Activated CD8-positive, alpha-beta T cell treated with anti-CD3 and anti-CD28 coated beads for 36 hours (primary cell): Measurements from ENCODE around the gene CSRP2. TPM values are rescaled to one million over a fixed set of nuclear protein-coding genes. Genes with fewer than 3 reads are reported as not detected.

Source experiments
- ATAC-seq: fragments of 200-7000 bp; cut with Tn5 transposase; one replicate; pipeline ENCODE4 v1.10.0; 2021; ENCODE audit warnings: mild to moderate bottlenecking, moderate library complexity
- CTCF ChIA-PET: fragments of 350-600 bp; sonication (Branson Sonifier 250); formaldehyde crosslinking; loops from one replicate; lab custom pipeline; 2021; ENCODE audit warnings: antibody characterized with exemption; lab: Charles Lee
- POLR2A ChIA-PET: fragments of 350-600 bp; sonication (Branson Sonifier 250); formaldehyde crosslinking; loops from one replicate; lab custom pipeline; 2021; ENCODE audit warnings: antibody characterized with exemption; lab: Charles Lee
- DNase-seq: peaks from one replicate; pipeline ENCODE4 v3.0.0-alpha.2; 2020
- H3K27ac Mint-ChIP-seq: one replicate; pipeline ENCODE4 v1.8.0; 2021; ENCODE audit warnings: mild to moderate bottlenecking, mixed read lengths
- H3K27me3 Mint-ChIP-seq: one replicate; pipeline ENCODE4 v1.8.0; 2021; ENCODE audit warnings: mixed read lengths
- H3K36me3 Mint-ChIP-seq: one replicate; pipeline ENCODE4 v1.8.0; 2021; ENCODE audit warnings: low read depth, mixed read lengths
- H3K4me1 Mint-ChIP-seq: one replicate; pipeline ENCODE4 v1.8.0; 2021; ENCODE audit warnings: low read depth, mixed read lengths
- H3K4me3 Mint-ChIP-seq: one replicate; pipeline ENCODE4 v1.8.0; 2021; ENCODE audit warnings: mild to moderate bottlenecking, moderate library complexity, mixed read lengths
- H3K9me3 Mint-ChIP-seq: one replicate; pipeline ENCODE4 v1.8.0; 2021; ENCODE audit warnings: mixed read lengths
- CTCF ChIP-seq: fragments of 200-600 bp; IDR thresholded peaks from one replicate; pipeline ENCODE4 v1.8.0; 2022; ENCODE audit warnings: antibody characterized with exemption, mild to moderate bottlenecking
- intact Hi-C: fragments of 100-400 bp; cut with micrococcal nuclease; formaldehyde crosslinking; loops from one replicate; pipeline ENCODE4 v1.10.0; 2022
- total RNA-seq, 2 experiments: library from RNA; stranded (reverse); gene quantifications; one replicate each; pipeline ENCODE4 v1.2.3, GENCODE V29; 2021

CSRP2 gene
- total RNA-seq, 2 experiments from 2014 or later, result 1.2 to 1.8 TPM

- intact Hi-C loops, result no loop called here
- Mint-ChIP-seq H3K4me1 (no peaks in the 10 kb centered on the region), H3K9me3 (no peaks in the 10 kb centered on the region), H3K4me3 (no peak overlapping the region), H3K27me3 (peaks cover 9% of the 10 kb centered on the region), H3K36me3 (no peaks in the 10 kb centered on the region), H3K27ac (no peak overlapping the region)
- DNase-seq (no peak), ATAC-seq (no peak)
- CTCF ChIA-PET, result no interaction called here
- POLR2A ChIA-PET, result no interaction called here
- TF ChIP-seq CTCF, result no peak
Observed at GRCh38 chr12:76908303-76909017, 29.6 kb upstream of the CSRP2 start.

GRCh38 chr12:76901628-76902380, 23.0 kb upstream of the CSRP2 start:
- peaks cover 9% of the 10 kb centered on the region for H3K4me1 Mint-ChIP-seq
- intact Hi-C loops, result no loop called here
- no peaks in the 10 kb centered on the region for H3K9me3 Mint-ChIP-seq
- POLR2A ChIA-PET, result no interaction called here
- no peaks in the 10 kb centered on the region for H3K36me3 Mint-ChIP-seq
- peaks cover 1% of the 10 kb centered on the region for H3K27me3 Mint-ChIP-seq
- no peak overlapping the region for H3K4me3 Mint-ChIP-seq
- DNase-seq (no peak), ATAC-seq (no peak)
- TF ChIP-seq CTCF, result no peak
- CTCF ChIA-PET, result interaction anchor here (0.6 to 1.2 kb wide), 2 partner anchors 13 to 313 kb away, joined by 3 read pairs; no protein-coding TSS in a partner anchor
- H3K27ac Mint-ChIP-seq, result no peak overlapping the region

DNA sequence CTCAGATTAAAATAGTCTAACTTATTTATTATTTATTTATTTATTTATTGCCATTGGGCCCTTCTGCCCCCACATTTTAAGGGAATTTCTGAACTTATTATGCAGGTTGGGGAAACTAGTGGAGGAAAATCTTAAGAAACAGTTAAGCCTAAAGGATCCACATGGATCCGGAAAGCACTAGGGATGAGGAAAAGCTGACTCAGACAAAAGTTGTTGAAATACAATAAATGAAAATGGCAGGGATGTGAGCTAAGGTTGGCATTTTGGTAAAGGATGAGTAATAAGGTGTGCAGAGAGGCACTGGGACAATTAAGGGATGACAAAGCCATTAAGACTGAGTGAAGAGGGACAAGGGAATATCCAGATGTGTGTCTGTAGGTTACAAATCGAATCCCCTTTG, 20.7 kb upstream of the CSRP2 start:
- intact Hi-C loops, result no loop called here
- Mint-ChIP-seq H3K27me3 (no peaks in the 10 kb centered on the region), H3K9me3 (no peaks in the 10 kb centered on the region), H3K36me3 (no peaks in the 10 kb centered on the region), H3K27ac (no peak overlapping the region), H3K4me3 (no peak overlapping the region), H3K4me1 (peaks cover 9% of the 10 kb centered on the region)
- TF ChIP-seq CTCF, result no peak
- ATAC-seq, result no peak
- CTCF ChIA-PET, result no interaction called here
- no peak for DNase-seq
- POLR2A ChIA-PET, result no interaction called here

DNA sequence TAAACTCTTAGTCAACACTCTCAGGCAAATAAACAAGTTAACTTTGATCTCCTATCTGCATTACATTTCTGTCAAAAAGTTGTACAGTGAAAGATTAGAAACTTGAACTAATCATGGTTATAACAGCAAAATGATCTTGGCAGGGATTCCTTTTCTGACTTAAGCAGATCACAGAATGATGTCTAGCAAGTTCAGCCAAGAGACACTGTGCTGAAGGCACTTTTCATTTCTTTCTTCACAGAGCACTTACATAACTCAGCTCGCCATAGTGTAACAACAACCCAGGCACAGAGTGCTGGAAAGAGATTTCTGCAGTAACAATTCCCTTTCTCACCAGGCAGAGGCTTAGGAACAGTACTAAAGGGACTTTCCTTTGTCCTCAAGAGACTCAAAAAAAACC, 19.6 kb upstream of the CSRP2 start:
- no peak for DNase-seq
- Mint-ChIP-seq H3K4me3 (no peak overlapping the region), H3K4me1 (peaks cover 9% of the 10 kb centered on the region), H3K27me3 (no peaks in the 10 kb centered on the region), H3K36me3 (no peaks in the 10 kb centered on the region), H3K27ac (no peak overlapping the region), H3K9me3 (peaks cover 2% of the 10 kb centered on the region)
- ChIA-PET CTCF (no interaction called here), POLR2A (no interaction called here)
- intact Hi-C loops, result no loop called here
- no peak for TF ChIP-seq CTCF
- ATAC-seq, result no peak

DNA sequence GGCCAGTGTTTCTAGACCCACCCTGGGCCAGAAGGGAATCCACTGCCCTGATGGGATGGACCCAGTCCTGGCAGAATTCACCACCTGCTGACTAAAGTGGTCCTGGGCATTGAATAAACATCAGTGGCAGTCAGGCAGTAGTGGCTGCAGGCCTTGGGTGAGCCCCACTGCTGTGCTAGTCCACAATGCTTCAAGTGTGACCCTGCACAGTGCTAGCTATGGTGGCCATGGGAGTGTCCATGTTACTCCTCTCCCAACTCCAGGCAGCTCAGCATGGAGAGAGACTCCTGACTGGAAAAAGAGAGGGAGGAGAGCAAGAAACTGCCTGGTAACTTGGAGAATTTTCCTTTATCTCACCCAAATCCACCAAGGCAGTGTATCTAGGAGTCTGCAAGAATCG, 17.5 kb upstream of the CSRP2 start:
- DNase-seq, result no peak
- H3K9me3 Mint-ChIP-seq, result peaks cover 2% of the 10 kb centered on the region
- POLR2A ChIA-PET, result no interaction called here
- no peak overlapping the region for H3K4me3 Mint-ChIP-seq
- H3K27me3 Mint-ChIP-seq, result peaks cover 2% of the 10 kb centered on the region
- H3K4me1 Mint-ChIP-seq, result no peaks in the 10 kb centered on the region
- no peak overlapping the region for H3K27ac Mint-ChIP-seq
- intact Hi-C loops, result no loop called here
- no peak for TF ChIP-seq CTCF
- H3K36me3 Mint-ChIP-seq, result no peaks in the 10 kb centered on the region
- no peak for ATAC-seq
- CTCF ChIA-PET, result no interaction called here
